ENCODE data around the gene GAB1.

GAB1 gene

GRCh38 chr4:143375326-143376073 is 38.8 kb downstream of the GAB1 start:
- peak; percentile 50 for TF ChIP-seq CTCF (IDR thresholded peaks at IDR 0.05; ENCODE audit: low read length, missing control alignments)
- H3K4me3 ChIP-seq (replicated peaks; ENCODE audit: low read depth, low read length), result no peak overlapping the region
- DNase-seq (ENCODE audit: low read depth), result peak; percentile 41

GRCh38 chr4:143377611-143378099 is 41.0 kb downstream of the GAB1 start:
- no peak for DNase-seq (ENCODE audit: low read depth)
- no peak for TF ChIP-seq CTCF (IDR thresholded peaks at IDR 0.05; ENCODE audit: low read length, missing control alignments)
- no peak overlapping the region for H3K4me3 ChIP-seq (replicated peaks; ENCODE audit: low read depth, low read length)

GRCh38 chr4:143380629-143381028 is 44.0 kb downstream of the GAB1 start:
- TF ChIP-seq CTCF (IDR thresholded peaks at IDR 0.05; ENCODE audit: low read length, missing control alignments), result no peak
- no peak overlapping the region for H3K4me3 ChIP-seq (replicated peaks; ENCODE audit: low read depth, low read length)
- no peak for DNase-seq (ENCODE audit: low read depth)

GRCh38 chr4:143381189-143382118 is 44.8 kb downstream of the GAB1 start:
- no peak for TF ChIP-seq CTCF (IDR thresholded peaks at IDR 0.05; ENCODE audit: low read length, missing control alignments)
- H3K4me3 ChIP-seq (replicated peaks; ENCODE audit: low read depth, low read length), result no peak overlapping the region
- DNase-seq (ENCODE audit: low read depth), result peak; percentile 90

GRCh38 chr4:143382596-143382995 is 45.9 kb downstream of the GAB1 start:
- DNase-seq (ENCODE audit: low read depth), result peak; percentile 64
- TF ChIP-seq CTCF (IDR thresholded peaks at IDR 0.05; ENCODE audit: low read length, missing control alignments), result no peak
- peak overlapping the region; percentile 6 for H3K4me3 ChIP-seq (replicated peaks; ENCODE audit: low read depth, low read length)

GRCh38 chr4:143383005-143383574 is 46.4 kb downstream of the GAB1 start:
- no peak for DNase-seq (ENCODE audit: low read depth)
- TF ChIP-seq CTCF (IDR thresholded peaks at IDR 0.05; ENCODE audit: low read length, missing control alignments), result no peak
- H3K4me3 ChIP-seq (replicated peaks; ENCODE audit: low read depth, low read length), result no peak overlapping the region

Measured in fibroblast of pulmonary artery (primary cell).